Measurements from ENCODE around the gene DISP2.

The DISP2 gene

GRCh38 chr15:40347559-40348473 is 10.2 kb upstream of the DISP2 start:
- no peak overlapping the region for H3K4me3 ChIP-seq (ENCODE audit: low read length)

GRCh38 chr15:40348474-40348870 is 9.5 kb upstream of the DISP2 start:
- no peak overlapping the region for H3K4me3 ChIP-seq (ENCODE audit: low read length)
- DNase-seq (ENCODE audit: low read depth) = no peak
- no peak for TF ChIP-seq CTCF (conservative IDR thresholded peaks at IDR 0.05; ENCODE audit: low read depth, low read length)

More at GRCh38 chr15:40347559-40348473, 10.2 kb upstream of the DISP2 start:
- DNase-seq (ENCODE audit: low read depth) = no peak
- TF ChIP-seq CTCF (conservative IDR thresholded peaks at IDR 0.05; ENCODE audit: low read depth, low read length) = no peak

GRCh38 chr15:40349163-40349562 is 8.9 kb upstream of the DISP2 start:
- H3K4me3 ChIP-seq (ENCODE audit: low read length) = no peak overlapping the region
- DNase-seq (ENCODE audit: low read depth) = no peak
- no peak for TF ChIP-seq CTCF (conservative IDR thresholded peaks at IDR 0.05; ENCODE audit: low read depth, low read length)

GRCh38 chr15:40352281-40352901 is 5.6 kb upstream of the DISP2 start:
- TF ChIP-seq CTCF (conservative IDR thresholded peaks at IDR 0.05; ENCODE audit: low read depth, low read length) = no peak
- H3K4me3 ChIP-seq (ENCODE audit: low read length) = no peak overlapping the region
- DNase-seq (ENCODE audit: low read depth) = no peak

GRCh38 chr15:40353697-40354096 is 4.3 kb upstream of the DISP2 start:
- no peak for TF ChIP-seq CTCF (conservative IDR thresholded peaks at IDR 0.05; ENCODE audit: low read depth, low read length)
- no peak overlapping the region for H3K4me3 ChIP-seq (ENCODE audit: low read length)
- no peak for DNase-seq (ENCODE audit: low read depth)

GRCh38 chr15:40354408-40355171 is 3.4 kb upstream of the DISP2 start:
- no peak overlapping the region for H3K4me3 ChIP-seq (ENCODE audit: low read length)
- DNase-seq (ENCODE audit: low read depth) = no peak
- TF ChIP-seq CTCF (conservative IDR thresholded peaks at IDR 0.05; ENCODE audit: low read depth, low read length) = peak; percentile 80
